Measurements from ENCODE around the gene DDX46.
"Not testable (repeated sequence)": the region's sequence is repeated elsewhere in the genome, so short reads cannot be mapped to it uniquely, and the experiment has no call there.

Gene DDX46

DNA sequence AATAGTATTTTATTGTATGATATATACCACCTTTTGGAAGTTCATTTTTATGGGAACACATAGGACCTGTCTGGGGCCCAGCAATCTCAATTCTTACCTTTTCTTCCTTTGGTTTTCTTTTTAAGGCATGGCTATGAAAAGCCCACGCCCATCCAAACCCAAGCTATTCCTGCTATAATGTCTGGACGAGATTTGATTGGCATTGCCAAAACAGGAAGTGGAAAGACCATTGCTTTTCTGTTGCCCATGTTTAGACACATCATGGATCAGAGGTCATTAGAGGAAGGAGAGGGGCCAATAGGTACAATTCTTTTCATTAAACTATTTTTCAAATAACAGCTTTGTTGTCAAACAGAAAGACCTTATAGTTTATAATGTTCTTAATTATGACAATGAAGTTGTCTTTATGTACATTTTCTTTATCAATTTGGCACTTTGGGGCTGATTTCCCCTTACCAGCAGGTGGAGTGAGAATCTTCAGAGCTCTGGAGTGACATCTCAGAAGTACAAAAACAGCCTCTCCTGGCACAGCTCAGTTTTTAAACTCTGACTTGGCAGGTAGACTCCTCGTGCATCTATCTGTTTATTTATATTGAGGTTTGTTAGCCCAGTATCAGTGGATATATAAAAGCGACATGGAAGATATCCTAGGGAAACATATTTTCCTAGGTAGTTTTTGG is 25.8 kb downstream of the DDX46 start:
- DNase-seq, result peak; percentile 2

DNA sequence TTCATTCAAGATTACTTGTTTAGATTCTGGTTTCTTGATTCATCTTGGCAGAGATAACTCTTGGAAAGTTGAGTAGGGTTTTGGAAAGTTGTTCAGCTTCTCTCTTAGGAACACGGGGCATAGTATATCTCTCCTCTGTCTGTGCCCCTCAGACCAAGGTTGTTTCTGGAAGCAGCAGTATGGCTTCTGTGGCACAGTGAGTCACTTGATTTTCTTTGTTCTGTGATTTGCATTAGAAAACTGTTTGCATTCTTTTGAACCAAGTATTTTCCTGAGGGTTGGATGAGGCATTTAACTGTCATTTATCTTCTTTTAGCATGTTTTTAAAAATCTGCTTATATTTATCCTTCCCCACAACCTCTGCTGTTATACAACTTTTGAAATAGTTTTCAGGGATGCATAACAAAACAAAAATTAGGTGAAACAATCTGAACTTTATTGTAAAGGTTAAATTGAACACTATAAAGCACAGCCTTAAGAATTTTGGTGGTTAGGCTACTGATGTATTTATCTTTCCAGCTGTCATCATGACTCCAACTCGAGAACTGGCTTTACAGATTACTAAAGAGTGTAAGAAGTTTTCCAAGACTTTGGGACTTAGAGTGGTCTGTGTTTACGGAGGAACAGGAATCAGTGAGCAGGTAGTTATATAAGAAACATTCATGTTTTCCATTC is 26.5 kb downstream of the DDX46 start:
- DNase-seq, result no peak

GRCh38 chr5:134787692-134788091 is 29.1 kb downstream of the DDX46 start:
- no peak for DNase-seq

DNA sequence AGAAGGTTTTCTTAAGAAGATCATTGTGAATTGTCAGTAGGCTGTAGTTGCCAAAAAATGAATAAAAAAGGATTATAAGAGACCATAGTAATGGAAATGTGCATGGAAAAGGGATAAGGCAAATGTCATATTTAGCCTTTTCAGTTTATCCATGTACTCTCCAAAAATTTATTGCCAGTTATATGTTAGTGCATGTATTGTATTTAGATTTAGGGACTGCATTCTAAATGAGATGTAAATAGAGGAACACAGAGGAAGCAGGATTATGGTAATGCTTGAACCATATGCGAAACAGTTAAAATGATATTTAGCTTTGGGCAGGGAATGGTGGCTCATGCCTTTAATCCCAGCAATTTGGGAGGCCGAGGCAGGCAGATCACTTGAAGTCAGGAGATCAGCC is 33.0 kb downstream of the DDX46 start:
- no peak for DNase-seq

DNA sequence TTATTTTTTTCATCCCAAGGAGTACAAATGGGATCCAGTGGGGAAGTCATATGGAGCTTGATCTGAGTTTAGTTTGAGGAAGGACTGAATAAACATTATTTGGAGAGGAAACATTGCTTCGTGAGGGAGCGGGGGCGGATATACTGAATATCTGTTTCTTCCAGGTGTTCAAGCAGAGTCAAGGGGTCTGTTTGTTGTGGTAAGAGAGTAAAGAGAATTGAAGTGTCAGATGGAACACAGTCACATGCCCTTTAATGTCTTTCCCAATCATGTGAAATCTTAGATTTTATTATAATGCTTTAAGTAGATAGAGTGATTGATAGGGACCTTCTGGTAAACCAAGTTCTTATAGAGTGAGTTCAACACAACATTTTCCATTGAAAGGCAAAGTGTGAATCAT is 33.7 kb downstream of the DDX46 start:
- no peak for DNase-seq

DNA sequence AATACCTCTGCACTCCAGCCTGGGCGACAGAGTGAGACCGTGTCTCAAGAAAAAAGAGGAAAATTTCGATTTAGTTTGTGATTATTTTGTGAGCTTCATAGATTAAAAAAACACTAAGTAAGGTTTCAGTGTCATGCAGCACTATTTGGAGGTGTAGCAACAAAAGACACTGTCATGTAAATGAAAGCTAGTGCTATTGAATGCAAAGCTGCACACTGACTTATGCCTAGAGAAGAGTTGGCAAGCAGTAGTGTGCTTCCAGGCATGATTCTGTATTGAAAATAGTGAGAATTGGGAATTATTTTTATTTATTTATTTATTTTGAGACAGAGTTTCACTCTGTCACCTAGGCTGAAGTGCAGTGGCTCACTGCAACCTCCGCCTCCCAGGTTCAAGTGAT is 34.5 kb downstream of the DDX46 start:
- no peak for DNase-seq

- no peak for DNase-seq
These were observed 35.5 kb downstream of the DDX46 start for GRCh38 chr5:134794082-134794481.

DNA sequence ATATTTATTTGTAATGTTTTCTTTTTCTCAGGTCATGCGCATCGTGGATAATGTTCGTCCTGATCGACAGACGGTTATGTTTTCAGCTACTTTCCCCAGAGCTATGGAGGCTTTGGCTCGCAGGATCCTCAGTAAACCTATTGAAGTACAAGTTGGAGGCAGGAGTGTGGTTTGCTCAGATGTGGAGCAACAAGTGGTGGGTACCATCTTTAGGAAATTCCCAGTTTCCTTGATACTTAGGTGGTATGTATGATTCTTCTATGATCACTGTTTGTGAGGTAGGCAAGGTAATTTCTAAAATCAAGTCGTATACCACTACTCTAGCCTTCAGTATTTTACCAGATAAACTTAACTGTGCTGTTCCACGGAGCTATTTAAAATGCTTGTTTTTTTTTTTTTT is 36.2 kb downstream of the DDX46 start:
- no peak for DNase-seq

DNA sequence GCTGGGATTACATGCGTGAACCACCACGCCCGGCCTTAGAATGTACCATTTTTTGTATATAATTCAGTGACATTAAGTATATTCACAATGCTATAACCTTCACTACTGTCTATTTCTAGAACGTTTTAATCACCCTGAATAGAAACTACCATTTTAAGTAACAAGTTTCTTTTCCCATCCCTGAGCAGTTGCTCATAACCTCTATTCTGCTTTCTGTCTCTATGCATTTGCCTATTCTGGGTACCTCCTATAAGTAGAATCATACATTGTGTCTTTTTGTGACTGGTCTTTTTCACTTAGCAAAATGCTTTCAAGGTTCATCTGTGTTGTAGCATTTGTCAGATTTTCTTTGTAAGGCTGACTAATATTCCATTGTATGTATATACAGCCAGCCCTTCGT is 39.9 kb downstream of the DDX46 start:
- no peak for DNase-seq

DNA sequence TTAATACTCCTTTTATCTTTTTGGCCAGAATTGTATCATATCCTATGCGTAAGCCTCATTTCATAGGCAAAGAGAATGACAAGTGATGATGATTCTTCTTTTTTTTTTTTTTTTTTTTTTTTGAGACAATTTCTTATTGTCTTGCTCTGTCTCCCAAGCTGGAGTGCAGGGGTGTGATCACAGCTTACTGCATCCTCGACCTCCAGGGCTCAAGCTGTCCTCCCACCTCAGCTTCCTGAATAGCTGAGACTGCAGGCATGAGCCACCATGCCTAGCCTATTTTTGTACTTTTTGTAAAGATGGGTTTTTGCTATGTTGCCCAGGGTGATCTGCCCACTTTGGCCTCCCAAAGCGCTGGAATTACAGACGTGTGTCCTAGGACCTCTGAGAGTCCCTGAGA is 45.2 kb downstream of the DDX46 start:
- no peak for DNase-seq

DNA sequence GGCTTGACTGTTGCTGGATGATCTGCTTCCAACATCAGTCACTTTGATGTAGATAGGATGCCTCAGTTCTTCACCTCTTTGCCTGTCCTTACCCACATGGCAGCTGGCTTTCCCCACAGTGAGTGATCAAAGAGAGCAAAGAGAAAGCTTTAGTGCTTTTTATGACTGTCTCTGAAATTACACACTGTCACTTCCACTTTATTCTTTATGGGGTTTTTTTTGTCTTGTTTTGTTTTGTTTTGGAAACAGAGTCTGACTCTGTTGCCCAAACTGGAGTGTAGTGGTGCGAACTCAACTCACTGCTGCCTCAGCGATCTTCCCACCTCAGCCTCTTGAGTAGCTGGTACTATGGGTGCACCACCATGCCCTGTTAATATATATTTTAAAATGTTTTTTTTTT is 54.8 kb downstream of the DDX46 start:
- no peak for DNase-seq

GRCh38 chr5:134813827-134814226 is 55.2 kb downstream of the DDX46 start:
- DNase-seq, result no peak

DNA sequence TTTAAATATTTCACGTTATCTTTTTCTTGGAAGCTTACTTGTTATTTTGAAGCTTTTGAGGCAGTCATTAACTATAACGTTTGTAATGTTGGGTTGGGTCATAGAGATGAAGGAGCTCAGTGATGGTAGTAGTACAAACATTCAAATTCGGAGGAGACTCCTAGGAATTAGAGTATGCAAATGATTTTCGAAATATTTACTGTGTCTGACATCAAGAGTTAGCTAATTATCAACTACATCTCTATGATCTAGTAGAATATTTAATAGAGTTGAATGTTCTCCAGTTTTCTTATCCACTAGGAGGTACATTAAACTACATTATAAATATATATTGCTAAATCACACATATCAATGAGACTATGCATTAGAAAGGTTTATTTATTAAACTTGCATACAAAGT is 58.4 kb downstream of the DDX46 start:
- DNase-seq, result no peak

DNA sequence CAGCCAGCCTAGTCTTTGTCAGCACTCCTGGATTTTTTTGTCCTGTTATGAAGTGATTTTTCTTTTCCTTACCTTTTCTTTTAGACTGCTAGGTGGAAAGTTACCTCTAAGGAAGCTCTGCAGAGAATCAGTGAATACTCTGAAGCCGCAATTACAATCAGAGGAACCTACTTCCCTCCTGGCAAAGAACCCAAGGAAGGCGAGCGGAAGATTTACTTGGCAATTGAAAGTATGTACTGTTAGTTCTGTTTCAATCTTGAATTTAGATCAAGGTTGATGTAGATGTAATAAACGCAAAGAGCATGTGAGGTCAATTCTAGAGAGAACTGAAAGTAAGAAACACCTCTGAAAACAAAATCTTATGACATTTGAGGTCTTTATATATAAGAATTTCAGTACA is 60.2 kb downstream of the DDX46 start:
- no peak for DNase-seq

DNA sequence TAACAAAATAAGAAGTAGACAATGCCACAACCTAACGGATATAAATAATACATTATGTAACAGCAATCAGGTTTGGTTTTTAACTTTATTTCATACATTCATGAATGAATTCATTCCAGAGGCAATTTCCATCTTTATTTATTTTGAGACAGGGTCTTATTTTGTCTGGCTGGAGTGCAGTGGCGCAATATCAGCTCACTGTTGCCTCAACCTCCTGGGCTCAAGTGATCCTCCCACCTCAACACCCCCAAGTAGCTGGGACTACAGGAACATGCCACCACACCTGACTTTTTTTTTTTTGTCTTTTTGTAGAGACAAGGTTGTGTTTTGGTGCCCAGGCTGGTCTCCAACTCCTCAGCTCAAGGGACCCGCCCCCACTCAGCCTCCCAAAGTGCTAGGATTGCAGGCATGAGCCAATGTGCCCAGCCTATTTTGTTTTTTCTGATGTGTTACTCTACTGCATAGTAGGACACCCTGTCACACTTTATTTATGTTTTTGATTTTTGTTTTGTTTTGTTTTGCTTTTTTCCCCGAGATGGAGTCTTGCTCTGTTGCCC is 60.9 kb downstream of the DDX46 start:
- DNase-seq, result no peak

DNA sequence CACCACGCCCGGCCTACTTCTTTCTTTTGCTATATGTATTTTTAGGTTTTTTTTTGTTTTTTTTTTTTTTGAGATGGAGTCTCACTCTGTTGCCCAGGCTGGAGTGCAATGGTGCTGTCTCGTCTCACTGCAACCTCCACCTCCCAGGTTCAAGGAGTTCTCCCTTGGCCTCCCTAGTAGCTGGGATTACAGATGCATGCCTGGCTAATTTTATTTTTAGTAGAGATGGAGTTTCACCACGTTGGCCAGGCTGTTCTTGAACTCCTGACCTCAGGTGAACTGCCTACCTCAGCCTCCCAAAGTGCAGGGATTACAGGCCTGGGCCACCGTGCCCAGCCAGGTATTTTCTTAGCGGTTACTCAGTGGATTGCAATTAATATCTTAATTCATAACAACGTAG is 63.3 kb downstream of the DDX46 start:
- DNase-seq, result no peak

- no peak for DNase-seq
These were observed 66.1 kb downstream of the DDX46 start for GRCh38 chr5:134824681-134825080.

DNA sequence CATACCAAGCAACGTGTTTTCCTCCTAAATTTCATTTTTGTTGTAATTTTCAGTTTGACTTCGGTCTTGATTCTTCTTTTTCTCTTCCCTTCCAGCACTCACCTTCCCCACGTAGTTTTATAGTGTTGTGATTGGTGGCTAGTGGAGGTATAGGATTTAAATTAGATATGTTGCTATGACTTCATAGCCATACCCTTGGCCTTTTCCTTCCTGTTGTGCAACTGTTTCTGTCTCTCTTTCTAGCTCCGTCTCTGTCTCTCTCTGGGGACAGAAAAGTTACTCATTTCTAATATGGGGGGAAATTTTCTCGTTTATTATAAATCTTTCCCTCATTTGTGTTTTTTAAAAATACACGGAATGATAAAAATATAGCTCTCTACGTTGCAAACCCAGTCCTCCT is 66.6 kb downstream of the DDX46 start:
- DNase-seq, result no peak

GRCh38 chr5:134833340-134834032 is 74.9 kb downstream of the DDX46 start:
- DNase-seq, result peak; percentile 91

DNA sequence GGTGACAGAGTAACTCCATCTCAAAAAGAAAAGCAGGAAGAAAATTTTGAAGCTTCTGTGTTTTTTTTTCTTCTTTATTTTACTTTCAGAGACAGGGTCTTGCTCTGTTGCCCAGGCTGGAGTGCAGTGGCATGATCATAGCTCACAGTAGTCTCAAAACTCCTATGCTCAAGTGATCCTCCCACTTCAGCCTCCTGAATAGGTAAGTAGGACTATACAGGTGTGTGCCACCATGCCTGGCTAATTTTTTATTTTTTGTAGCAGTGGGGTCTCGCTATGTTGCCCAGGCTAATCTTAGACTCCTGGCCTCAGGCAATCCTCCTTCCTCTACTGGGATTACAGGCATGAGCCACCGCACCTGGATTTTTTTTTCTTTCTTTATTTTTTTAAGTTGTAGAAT is 77.0 kb downstream of the DDX46 start:
- no peak for DNase-seq

DNA sequence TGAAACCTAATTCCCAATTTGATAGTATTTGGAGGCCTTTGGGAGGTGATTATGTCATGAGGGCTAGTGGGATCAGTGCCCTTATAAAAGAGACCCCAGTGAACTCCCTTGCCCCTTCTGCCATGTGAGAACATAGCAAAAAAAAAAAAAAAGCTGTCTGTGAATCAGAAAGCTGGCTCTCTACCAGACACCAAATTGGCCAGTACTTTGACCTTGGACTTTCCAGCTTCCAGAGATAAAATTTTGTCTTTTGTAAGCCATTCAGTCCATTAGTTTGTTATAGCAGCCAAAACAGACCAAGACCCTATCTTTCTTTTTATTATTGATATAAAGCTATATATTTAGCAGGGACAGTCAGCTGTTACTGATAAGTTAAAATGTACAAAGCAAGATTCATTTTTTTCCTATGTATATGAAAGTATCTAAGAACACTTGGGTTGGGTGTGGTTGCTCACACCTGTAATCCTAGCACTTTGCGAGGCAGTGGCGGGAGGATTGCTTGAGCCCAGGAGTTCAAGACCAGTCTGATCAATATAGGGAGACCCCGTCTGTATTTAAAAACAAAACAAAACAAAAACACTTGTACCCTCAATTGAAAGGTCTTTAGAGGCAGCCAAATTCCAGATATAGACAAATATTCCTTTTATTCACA is 79.1 kb downstream of the DDX46 start:
- DNase-seq, result no peak

GRCh38 chr5:134838361-134838760 is 79.8 kb downstream of the DDX46 start:
- not testable (repeated sequence) for DNase-seq

DNA sequence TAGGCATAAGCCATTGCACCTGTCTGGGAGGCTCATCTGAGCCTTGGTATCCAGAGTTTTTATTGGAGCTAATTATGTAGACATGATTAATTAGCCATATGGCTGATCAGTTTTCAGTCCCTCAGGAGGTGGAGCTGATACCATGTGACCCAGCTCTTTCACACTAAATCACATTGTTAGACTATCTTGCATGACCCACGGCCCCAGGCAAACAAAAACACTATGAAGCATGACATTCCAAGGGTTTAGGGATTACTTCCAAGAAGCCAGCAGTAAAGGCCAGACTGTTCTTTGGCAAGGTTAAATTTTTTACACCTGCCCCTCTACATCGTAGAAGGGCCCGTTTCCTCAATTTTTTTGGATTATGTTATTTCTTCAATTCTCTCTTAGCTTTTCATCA is 82.2 kb downstream of the DDX46 start:
- peak; percentile 45 for DNase-seq

Data from fibroblast of skin of back (primary cell).